ENCODE results near the gene DNAJC19.

GRCh38 chr3:180962530-180962929 lies 27.0 kb downstream of the DNAJC19 start:
- TF ChIP-seq CTCF (IDR thresholded peaks at IDR 0.05) (no peak), POLR2A (IDR thresholded peaks at IDR 0.05) (no peak)

Measured in lower leg skin (tissue), 3 donors.